GOT3 (cell line): ENCODE measurements around the gene ADH6.
"Not testable (repeated sequence)": the region's sequence is repeated elsewhere in the genome, so short reads cannot be mapped to it uniquely, and the experiment has no call there.

ENCODE experiments used
- DNase-seq: peaks from one replicate; lab custom pipeline; 2025; ENCODE audit warnings: mixed read lengths; lab: John Stamatoyannopoulos, UW

The ADH6 gene

DNA sequence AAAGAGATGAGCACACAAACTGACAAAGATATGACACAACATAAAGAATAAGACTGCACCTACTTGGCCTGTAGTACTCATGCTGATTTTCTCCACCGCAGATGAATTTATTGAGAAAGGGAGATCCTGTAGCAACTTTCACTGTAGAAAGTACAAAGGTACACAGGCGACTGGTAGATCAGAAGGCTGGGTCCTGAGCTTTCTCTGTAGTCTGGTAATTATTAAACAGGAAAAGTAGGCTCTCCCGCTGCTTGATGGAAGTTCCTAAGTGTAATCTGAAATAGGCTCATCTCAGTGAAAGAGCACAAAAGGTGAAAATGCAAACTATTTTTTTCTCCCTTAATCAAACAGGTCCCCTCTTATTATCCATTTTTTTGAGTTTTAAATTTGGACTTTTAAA lies at the start of gene ADH6:
ADH6 (minus strand) TSS at position 175 of the 400 bp plus-strand sequence; CDS start at position 81, 94 bp downstream.
- DNase-seq, result no peak

DNA sequence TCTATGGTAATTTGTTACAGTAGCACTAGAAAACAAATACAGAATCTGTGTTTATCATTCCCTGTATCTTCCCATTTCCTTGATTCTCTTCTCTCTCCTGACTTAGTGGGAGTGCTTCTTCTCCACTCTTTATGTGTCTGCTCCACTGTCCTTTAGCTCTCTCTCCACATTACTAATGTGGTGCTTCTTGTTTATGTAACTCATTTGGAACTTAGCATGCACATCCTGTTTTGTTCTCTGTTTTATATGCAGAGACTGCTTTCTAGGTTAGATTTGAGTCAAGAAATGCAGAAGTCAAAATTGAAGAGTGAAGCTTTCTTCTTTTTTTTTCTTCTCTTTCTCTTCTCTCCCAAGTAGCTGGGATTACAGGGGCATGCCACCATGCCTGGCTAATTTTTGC lies 45.9 kb upstream of the ADH6 start:
- DNase-seq, result no peak

DNA sequence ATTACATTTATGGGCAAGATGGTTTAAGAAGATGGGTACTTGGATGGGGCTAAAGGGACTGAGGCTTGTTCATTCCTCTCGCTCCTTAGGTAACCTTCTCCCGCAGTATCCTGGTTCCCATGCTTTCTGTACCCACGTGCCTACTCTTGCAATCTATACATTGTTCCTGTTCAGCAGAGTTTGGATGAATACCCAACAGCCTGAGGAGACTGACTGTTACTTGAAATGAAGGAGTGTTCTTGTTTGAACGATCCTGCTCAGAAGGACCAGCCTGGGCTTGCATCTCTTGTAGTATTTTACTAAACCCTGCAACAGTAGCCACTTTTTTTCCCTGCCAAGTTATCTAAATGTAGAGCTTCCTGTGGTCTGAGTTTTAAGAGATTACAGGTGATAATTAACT lies 33.7 kb upstream of the ADH6 start:
- no peak for DNase-seq

DNA sequence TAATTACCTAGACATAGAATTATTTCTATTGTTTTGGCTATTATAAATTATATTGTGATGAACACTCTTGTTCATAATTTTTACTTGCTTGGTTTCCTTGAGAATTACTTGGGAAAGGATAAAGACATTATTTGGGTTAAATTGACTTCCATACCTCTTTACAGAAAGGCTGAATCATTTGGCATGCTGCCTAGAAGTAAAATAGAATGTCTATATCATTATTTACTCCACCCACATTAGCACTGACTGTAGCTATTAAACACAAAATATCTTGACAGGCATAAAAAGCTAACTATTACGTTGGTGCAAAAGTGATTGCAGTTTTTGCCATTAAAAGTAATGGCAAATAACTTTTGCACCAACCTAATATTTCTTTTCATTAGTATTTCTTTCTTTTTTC lies 29.7 kb upstream of the ADH6 start:
- DNase-seq, result no peak

DNA sequence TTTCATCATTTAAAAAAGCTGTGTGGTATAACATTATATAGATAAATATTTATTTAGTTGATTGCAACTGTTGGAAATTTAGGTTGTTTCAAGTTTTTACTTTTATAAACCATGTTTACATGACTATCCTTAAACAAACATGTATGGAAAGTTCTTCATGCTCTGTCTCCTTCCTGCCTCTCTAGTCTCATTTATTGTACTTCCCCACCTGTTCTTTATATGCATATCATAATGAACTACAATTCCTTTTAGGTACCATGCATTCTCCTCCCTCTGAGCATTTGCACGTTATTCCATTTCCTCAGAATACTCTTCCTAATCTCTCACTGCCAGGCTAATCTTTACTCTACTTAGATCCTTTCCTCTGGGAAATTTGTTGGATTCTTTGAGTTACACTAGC lies 16.9 kb upstream of the ADH6 start:
- no peak for DNase-seq

DNA sequence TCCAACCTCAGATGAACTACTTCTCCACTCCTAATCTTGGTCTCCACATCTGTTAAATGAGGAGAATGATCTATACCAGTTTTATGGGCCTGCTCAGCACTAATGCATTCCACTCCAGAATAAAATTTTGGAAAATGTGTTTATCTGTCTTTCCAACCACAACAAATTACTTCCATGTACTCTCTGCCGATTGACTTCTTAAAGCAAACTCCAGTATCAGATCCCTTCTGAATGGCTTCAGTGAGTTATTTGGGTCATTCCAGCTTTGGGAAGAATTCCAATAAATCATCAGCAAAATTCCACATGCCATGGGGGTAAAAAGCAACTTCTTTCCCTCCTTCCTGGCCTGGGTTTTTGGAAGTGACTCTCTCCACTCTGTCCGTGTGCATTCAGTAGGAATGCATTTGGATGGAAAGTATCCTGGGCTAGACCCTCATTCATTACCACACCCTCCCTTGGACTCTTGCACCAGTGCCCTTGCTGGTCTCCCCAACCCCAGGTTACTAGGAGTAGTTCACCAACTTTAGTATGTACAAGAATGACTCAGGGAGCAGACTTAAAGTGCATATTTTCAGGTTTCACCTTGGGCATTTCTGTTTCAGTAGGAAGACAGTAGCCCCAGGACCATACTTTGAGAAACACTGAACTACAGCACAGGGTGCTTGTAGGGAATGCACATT lies 15.4 kb upstream of the ADH6 start:
- no peak for DNase-seq

DNA sequence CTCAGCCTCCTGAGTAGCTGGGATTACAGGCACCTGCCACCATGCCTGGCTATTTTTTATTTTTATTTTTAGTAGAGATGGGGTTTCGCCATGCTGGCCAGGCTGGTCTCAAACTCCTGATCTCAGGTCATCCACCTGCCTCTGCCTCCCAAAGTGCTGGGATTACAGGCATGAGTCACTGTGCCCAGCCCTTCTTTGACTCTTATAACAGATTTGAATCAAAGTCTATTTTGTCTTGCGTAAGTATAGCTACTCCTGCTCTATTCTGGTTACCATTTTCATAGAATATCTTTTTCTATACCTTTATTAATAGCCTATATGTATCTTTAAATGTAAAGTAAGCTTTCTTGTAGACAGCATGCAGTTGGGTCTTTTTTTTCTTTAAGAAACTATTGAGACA lies 14.4 kb upstream of the ADH6 start:
- DNase-seq, result not testable (repeated sequence)

DNA sequence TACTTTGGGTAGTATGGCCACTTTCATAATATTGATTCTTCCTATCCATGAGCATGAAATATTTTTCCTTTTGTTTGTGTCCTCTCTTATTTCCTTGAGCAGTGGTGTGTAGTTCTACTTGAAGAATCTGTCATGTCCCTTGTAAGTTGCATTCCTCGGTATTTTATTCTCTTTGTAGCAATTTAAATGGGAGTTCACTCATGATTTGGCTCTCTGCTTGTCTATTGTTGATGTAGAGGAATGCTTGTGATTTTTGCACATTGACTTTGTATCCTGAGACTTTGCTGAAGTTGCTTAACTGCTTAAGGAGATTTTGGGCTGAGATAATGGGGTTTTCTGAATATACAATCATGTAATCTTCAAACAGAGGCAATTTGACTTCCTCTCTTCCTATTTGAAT lies 9.7 kb upstream of the ADH6 start:
- DNase-seq, result not testable (repeated sequence)

DNA sequence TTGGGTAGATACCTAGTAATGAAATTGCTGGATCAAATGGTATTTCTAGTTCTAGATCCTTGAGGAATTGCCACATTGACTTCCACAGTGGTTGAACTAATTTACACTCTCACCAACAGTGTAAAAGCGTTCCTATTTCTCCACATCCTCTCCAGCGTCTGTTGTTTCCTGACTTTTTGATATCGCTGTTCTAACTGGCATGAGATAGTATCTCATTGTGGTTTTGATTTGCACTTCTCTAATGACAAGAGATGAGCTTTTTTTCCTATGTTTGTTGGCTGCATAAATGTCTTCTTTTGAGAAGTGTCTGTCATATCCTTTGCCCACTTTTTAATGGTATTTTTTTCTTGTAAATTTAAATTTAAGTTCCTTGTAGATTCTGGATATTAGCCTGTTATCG lies 8.6 kb upstream of the ADH6 start:
- DNase-seq, result not testable (repeated sequence)

DNA sequence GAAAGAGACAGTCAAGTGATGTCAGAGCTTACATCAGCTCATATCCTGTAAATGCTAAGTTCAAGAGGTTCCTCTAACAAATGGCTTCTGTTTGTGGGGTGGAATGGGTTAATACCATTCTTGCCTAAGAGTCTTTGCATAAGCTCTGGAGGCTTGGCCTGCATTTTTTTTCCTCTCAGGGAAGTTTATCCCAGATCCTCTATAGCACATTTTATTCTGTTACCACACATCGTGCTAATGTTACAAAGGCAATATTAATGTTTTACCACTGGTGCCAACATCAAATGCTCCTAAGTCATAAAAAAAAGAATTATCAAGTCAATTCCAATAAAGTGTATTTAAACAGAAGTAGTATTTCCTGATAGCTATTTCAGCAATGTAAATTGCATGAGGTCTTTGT lies 2.9 kb upstream of the ADH6 start:
- DNase-seq, result no peak

DNA sequence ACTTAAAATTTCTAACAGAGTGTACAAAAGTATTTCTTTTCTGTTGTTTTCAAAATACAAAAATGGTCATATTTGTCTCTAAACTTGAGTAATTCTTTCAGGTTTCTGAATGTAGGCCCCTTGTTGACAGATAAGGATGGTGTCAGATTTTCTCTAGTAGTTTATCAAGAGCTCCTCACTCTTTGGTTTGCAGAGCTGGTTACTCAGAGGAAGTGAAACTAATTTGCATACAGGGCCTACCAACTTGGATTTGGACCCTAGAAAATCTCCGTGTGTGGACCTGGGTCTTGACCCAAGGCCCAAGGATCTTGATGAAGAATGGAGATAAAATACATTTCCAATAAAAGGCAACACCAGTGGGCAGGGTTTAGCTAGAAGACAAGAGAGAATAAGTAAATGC lies 433 bp upstream of the ADH6 start:
- DNase-seq, result no peak

DNA sequence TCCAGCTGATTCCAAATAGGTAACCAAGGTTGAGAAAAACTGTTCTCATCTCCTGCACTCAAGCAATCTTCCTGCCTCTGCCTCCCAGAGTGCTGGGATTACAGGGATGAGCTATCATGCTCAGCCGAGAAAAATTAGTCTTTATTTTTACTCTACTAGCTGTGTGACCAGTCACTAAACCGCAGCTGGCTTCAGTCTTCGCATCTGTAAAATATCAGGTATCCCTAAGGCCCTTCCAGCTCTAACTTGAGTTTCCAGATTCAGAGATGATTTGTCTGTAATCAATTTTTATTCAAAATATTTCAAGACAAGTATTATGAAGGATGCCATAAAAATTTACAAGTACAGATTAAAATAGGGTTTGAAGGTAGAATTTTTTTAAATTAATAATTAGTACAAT lies 3.5 kb downstream of the ADH6 start:
- DNase-seq, result no peak

DNA sequence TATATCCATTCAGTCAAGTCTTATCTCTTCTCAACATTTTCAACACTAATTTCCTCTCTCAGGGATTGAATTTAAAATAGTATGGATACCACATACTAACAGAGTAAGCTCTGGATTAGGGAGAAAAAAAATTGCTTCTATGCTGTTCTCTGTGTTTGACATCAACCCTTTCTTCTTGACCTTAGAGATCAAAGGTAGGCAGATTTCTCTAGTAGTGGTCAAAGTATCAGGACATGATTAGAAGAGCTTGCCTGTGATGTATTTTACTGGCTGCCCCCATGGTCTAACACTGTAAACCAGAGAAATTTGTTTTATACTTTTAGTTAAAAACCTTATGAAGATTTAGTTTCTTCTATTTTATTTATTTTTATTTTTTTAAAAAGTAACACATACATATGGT lies 8.3 kb downstream of the ADH6 start:
- no peak for DNase-seq

DNA sequence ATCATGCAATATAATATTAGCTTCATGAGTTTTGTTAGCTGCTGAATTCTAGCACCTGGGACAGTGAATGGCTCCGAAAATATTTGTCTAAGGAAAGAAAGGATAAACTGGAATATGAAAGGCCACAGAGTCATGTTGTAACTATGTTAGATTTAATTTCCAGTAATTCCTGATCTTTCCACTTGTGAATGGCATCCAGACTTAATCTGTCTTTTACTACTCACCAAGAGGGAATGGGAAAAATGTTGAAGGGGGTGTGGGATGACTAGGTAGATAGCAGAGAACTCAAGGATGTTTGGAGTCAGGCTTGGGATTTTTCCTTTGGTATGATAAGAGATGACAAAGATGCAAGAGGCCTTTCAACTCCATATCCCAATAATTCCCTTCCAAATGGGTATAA lies 9.4 kb downstream of the ADH6 start:
- DNase-seq, result no peak

DNA sequence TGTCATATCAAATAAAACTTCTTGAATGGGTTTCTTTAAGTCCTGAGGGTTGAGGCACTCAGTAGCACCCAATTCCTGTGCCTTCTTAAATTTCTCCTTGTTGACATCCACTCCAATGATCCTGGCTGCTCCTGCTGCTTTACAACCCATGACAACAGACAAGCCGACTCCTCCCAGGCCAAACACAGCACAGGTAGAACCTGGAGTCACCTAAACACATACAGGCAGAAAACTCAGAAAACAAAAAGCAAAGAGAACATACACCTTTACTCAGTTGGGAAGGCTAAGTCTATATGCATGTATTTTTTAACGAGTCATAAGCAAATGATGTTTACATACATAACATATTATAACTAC lies 10.3 kb downstream of the ADH6 start:
- DNase-seq, result no peak

DNA sequence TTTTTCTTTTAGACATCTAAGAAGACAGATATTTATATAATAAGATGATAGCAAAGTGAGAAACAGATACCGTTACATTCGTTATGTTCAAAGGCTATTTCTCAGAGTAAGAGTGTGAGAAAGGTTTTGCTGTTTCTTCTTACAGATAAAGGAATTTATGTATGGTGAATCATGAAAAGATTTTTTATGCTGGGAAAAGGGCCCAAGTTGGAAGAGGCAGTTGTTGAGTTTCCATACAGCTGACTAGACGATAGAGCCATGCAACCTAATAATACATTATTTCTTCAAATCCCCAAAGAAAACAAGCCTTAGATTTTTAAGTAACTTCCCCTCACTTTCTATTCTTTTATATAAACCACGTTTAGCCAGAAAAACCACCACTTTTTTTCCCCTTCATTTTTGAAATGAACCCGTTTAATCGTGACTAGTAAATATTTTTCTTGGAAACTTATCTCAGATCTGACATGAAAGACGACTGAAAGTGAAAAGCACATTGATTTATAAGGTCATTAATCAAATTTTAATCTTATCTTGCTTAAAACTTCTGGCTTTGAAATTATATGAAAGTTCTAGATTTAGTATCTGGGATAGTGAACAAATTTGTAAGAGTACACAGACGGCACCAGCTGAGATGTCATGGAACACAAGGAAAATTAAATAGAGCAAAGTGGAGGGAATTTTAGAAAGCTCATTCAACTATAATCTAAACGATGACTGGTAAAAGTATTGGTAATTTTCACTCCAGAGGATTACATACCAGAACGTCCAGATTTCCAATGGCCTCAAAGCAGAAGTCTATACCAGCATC lies 10.9 kb downstream of the ADH6 start:
- DNase-seq, result no peak

DNA sequence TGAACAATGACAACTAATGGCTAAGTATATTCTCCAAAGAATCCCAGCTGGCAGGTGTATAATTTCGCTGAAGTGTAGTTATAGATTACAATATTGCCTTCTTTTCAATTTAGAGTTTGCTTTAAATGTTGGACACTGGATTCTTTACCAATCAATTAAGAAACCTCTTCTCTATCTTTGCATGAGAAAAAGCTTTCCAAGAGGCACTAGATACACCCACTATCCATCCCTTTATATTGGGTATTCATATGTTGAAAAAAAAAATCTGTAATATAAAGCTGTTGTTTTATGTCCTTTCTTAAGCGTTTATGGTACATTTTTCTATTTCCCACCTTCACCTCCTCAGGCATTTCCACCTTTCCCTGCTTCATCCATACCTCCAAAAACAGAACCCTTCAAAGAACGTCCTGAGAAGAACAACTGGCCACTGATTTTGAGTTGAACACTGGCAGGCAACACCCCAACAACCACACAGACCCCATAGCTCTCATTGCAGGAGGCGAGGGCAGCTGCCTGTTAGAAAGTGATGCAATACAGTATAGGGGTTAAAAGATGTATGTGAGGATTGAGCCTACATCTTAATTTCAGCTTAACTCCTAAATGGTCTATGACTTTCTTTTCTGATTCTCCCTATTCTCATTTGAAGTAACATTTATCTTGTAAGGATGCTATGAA lies 11.8 kb downstream of the ADH6 start:
- no peak for DNase-seq

DNA sequence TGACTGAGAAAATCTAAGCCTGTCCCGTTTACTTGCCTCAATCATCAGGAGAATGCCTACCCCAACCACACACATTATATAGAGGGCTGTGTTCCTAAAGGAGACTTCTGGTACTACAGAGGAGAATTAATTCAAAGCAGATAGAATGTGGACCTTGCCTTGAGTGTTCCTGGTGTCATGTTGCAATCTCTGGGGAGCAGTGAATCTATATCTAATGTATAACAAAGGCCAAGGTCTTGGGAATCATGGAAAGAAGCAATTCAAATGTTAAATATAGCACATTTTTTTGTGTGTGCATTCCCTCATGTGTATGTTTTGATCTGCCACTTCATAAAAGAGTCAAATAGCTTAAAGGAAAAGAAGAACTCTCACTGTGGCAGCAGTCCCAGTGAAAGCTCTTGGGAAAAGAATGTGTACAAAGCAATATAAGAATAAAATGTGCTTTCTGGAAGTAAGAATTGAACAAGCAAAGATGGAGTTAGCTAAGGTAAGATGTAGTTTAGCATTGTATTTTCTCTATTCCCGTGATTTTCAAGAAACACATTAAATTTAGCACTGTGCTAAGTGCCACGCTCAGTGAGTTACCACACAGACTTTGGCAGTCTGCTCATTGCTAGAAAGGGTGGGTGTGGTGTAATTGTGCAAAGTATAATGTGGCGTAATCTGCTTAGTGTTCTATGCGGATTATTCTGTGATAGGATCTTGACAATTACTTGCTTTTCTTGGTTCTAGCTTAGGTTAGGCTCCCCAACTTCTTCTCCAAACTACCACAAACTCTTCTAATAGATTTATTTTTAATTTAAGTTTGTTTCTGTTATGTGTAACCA lies 13.7 kb downstream of the ADH6 start:
- no peak for DNase-seq

DNA sequence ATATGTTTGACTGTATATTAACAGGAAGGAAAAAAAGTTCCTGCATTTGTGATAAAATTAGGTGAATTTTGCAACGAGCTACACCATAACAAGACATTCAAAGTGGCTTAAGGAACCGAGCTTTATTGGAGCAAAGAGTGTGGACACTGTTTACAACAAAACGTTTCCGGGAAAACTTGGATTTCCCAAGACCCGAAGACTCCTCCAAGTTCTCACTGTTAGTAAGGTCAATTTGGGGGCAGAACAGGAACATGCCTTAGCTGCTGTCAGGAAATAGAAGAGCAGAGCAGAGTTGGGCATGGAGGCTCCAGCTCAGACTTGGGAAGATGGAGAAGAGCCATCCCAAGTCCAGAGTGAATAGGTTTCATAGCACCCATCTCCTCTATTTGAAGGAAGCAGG lies 16.5 kb downstream of the ADH6 start:
- DNase-seq, result no peak

DNA sequence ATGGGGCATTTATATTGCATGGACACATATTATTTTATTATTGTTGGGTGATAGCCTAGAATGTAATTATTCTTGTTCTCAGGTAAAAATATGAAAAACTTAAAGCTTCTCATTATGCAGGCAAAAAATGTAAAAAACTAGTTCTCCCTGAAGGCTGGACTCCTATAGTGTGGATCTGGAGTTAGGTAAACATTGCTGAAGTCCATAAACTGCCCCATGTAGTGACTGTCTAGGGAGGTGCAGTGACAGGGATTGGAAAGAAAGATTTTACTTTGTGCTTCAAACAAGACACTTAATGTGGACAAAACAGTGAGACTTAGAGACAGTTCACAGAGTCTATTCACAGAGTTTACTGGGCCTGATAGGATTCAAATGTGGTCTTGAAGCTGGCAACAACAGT lies 17.0 kb downstream of the ADH6 start:
- no peak for DNase-seq

DNA sequence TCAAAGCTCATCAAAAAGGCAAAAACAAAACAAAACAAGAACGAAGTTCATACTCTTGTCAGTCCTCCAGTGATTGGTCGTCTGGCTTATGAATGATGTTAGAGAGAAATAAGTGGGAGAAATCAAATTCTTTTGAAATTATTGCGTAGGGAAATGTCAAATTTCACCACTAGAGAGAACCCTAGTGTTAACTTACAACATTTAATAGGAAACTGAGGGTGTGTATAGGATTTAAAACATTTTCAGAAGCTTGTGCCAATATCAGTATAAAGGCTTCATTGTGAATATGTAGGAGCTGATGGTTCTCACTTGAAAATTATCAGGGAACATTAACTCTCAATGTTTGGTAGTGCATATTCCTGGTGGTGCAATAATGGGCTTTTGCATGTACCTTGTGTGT lies 17.4 kb downstream of the ADH6 start:
- no peak for DNase-seq

DNA sequence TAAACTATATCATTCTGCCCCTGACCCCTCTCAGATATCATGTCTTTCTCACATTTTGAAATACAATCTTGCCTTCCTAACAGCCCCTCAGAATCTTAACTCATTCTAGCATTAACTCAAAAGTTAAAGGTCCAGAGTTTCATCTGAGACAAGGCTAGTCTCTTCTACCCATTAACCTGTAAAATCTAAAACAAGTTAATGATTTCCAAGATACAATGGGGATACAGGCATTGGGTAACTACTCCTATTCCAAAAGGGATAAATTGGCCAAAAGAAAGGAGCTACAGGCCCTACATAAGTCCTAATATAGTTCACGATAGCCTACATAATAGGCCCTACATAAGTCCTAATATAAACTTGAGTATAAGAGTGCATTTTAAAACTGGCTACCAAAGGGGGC lies 18.9 kb downstream of the ADH6 start:
- no peak for DNase-seq
